CD4-positive, alpha-beta T cell treated with Interleukin-4 for 1 hour (primary cell): ENCODE measurements around the gene PCF11.
"Not testable (repeated sequence)": the region's sequence is repeated elsewhere in the genome, so short reads cannot be mapped to it uniquely, and the experiment has no call there.

Source experiments
- DNase-seq, 2 donors: peaks; one replicate each; pipeline ENCODE4 v3.0.0-alpha.2; 2020 to 2022

PCF11 gene

GRCh38 chr11:83193315-83194280, 36.7 kb downstream of the PCF11 start, which contains the start of gene ANKRD42:
TSS of gene ANKRD42 (plus strand) at chr11:83193712. CDS start at chr11:83194671, 959 bp downstream.
- peak; percentile 89 for DNase-seq

- peak; percentile 76 for DNase-seq
Observed at GRCh38 chr11:83194281-83195142, 37.6 kb downstream of the PCF11 start.

GRCh38 chr11:83195143-83195466, 38.2 kb downstream of the PCF11 start:
- DNase-seq = no peak

- no peak for DNase-seq
Observed at GRCh38 chr11:83195649-83196048, 38.7 kb downstream of the PCF11 start.

- DNase-seq = no peak
Observed at GRCh38 chr11:83200035-83200434, 43.1 kb downstream of the PCF11 start.

- DNase-seq = no peak
Observed at GRCh38 chr11:83205608-83206185, 48.8 kb downstream of the PCF11 start.

GRCh38 chr11:83206221-83206620, 49.3 kb downstream of the PCF11 start:
- no peak for DNase-seq

- DNase-seq = not testable (repeated sequence)
Observed at GRCh38 chr11:83206771-83207382, 49.9 kb downstream of the PCF11 start.

- DNase-seq = no peak
Observed at GRCh38 chr11:83219095-83219494, 62.2 kb downstream of the PCF11 start.

GRCh38 chr11:83220260-83220659, 63.3 kb downstream of the PCF11 start:
- no peak for DNase-seq

- no peak for DNase-seq
Observed at GRCh38 chr11:83221694-83222093, 64.8 kb downstream of the PCF11 start.

- DNase-seq = no peak
Observed at GRCh38 chr11:83222499-83222898, 65.6 kb downstream of the PCF11 start.

GRCh38 chr11:83223457-83223856, 66.5 kb downstream of the PCF11 start:
- no peak for DNase-seq

- no peak for DNase-seq
Observed at GRCh38 chr11:83235825-83236224, 78.9 kb downstream of the PCF11 start.
